Measurements from ENCODE around the gene LCE3A.
"Not testable (repeated sequence)": the region's sequence is repeated elsewhere in the genome, so short reads cannot be mapped to it uniquely, and the experiment has no call there.

Gene LCE3A, protein sequence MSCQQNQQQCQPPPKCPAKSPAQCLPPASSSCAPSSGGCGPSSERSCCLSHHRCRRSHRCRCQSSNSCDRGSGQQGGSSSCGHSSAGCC

DNA sequence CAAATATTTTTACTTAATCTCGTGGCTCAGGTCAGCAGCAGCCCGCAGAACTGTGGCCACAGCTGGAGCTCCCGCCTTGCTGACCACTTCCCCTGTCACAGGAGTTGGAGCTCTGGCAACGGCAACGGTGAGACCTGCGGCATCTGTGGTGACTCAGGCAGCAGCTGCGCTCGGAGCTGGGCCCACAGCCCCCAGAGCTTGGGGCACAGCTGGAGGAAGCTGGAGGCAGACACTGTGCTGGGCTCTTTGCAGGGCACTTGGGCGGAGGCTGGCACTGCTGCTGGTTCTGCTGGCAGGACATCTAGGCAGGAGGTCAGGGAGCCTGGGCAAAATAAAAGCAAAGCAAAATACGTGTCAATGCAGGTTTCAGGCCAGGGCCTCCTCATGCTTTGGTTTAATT lies at the start of gene LCE3A:
LCE3A (minus strand) TSS at position 301 of the 400 bp plus-strand sequence; CDS start at position 301, 0 bp downstream.
- DNase-seq = no peak

DNA sequence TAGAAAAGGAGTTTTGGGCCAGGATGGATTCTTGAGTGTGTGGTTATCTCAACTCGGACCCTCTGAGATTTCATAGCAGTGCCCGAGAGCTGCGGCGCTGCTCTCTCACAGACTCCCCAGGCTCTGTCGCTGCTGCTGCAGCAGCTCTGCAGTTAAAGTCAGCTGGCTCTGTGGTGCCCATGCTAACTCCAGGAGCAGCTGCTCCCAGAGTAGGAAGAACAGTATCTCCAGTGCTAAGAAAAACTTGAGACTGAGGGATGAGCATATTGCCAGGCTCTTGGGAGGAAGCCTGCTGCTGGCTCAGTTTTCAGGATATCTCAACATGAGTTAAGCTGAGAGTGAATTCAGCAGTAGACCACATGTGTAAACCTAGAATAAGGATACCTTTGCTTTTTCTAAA lies 44.7 kb upstream of the LCE3A start:
- DNase-seq = no peak

DNA sequence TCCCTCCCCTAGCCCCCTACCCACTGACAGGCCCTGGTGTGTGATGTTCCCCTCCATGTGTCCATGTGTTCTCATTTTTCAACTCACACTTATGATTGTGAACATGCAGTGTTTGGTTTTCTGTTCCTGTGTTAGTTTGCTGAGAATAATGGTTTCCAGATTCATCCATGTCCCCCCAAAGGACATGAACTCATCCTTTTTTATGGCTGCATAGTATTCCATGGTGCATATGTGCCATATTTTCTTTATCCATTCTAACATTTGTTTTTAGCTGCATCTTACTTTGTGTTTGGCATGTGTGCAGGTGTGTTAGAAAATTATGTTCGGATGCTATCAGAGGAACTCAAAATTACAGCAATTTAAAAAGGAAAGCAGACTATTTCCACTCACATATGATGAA lies 43.3 kb upstream of the LCE3A start:
- DNase-seq = not testable (repeated sequence)

DNA sequence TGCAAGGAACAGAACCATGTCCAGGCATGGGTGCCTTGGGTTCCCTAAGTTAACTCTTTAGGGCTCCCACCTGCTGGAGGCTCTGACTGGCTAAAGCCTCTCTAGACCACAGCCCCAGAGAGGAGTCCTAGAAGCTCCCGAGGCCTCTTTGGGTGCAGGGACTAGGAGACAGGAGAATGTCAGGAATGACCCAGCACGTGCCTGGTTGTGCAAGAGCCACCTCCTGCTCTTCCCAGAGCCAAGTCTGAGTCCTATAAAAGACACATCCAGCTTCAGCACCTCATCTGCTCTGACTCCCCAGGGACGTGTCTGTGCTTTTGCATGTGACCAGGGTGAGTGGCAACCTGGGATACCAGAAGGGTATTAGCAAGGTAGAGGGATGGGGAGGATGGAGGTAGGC lies 40.2 kb upstream of the LCE3A start, which contains the start of gene LCE2D:
LCE2D (plus strand) TSS at position 283 of the 400 bp plus-strand sequence. CDS start 726 bp downstream, outside the sequence.
- DNase-seq = no peak

GRCh38 chr1:152658649-152659048 lies 35.7 kb upstream of the LCE3A start:
- no peak for DNase-seq

DNA sequence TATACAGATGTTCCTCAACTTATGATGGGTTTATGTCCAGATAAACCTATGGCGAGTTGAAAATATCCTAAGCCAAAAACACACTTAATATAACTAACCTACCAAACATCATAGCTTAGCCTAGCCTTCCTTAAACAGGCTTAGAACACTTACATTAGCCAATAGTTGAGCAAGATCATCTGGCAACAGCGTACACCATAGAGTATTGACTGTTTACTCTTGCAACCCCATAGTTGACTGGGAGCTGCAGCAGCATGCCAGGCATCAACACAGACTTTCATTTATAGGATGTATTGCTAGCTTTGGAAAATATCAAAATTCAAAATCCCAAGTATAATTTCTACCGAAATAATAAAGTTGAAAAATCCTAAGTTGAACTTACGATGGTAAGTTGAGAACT lies 34.8 kb upstream of the LCE3A start:
- no peak for DNase-seq

- no peak for DNase-seq
Observed at GRCh38 chr1:152656459-152656858, 33.6 kb upstream of the LCE3A start.

- peak; percentile 76 for DNase-seq
Observed at GRCh38 chr1:152654110-152654509, 31.2 kb upstream of the LCE3A start.

DNA sequence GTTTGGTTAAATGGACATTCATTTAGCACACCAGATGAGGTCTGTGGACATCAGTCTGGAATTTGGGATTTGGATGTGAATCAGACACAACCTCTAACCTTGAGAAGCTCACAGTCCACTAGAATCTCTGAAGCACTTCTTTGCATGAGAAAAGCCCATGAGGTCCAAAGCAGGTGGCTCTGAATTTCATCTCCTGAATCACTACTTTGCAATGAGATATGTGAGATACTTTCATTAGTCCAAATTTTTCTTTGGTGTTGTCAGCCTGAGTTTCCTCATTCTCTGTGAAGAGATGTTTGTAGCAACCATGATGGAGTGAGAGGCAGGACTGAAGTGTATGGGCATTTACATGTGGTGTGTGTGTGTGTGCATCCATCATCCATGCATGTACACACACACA lies 23.8 kb upstream of the LCE3A start:
- DNase-seq = no peak

GRCh38 chr1:152645146-152645545 lies 22.2 kb upstream of the LCE3A start:
- DNase-seq = no peak

DNA sequence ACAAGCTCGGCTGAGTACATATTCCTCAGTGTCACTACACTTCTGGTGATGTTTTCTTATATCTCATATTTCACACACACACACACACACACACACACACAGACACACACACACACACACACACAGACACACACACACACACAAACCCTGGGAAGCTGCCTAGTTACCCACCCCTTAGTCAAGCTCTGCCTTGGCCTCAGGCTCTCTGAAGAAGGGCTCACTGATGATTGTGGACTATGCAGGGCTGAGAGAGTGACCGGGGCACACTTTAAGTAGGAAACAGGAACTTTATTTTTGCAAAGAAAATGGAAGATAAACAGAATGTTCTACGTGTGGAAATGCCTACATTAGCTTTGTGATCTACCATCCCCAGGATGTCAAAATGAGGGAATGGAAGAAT lies 21.0 kb upstream of the LCE3A start:
- no peak for DNase-seq

- no peak for DNase-seq
Observed at GRCh38 chr1:152640351-152640750, 17.4 kb upstream of the LCE3A start.

- no peak for DNase-seq
Observed at GRCh38 chr1:152630596-152630995, 7.7 kb upstream of the LCE3A start.

- DNase-seq = no peak
Observed at GRCh38 chr1:152626744-152627143, 3.8 kb upstream of the LCE3A start.

DNA sequence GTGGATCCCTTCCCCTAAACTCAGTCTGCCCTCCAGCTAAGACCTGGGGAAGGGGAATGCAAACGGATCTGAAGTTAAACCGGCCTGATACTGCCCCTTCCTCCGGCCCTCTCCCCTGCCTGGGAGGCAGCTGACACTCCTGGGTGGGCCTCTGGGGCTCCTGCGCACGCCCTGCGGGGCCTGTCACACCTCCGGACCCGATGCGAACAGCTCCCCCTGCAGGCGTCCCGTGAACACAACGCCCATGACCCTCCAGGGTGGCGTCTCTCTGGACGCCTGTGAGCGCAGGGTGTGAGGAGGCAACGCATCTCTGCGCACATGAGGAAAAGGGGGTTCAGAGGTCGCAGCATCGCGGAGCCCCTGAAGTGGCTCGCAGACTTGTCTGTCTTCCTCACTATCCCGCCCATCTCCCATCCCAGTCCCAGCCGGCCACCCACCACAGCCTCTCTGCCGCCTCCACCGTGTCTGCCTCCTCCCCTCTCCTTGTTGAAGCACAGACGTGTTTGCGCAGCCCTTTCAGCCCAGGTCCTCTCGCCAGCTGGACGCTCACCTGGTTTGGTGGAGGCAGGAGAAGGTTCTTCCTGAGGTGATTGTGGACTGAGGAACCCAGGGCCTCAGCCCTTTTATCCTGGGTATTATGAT lies 421 bp upstream of the LCE3A start:
- DNase-seq = peak; percentile 67

DNA sequence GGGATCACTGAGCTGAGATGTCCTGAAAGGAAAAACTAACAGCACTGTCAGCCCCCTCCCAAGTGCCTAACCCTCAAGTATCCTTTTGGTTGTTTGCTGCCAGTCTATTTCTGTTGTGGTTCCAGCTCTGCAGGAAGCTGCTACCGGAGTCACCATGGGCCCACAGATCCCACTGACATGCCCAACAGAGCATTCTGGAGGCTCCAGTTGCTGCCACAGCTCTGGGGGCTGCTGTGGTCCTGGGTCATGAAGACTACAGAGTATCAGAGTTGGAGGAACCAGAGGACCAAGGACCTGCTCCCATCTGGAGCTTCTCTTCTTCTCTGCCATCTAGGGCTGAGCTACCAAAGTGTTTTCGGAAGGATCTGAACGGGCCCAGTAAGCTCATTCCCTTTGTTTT lies 910 bp downstream of the LCE3A start:
- no peak for DNase-seq

- no peak for DNase-seq
Observed at GRCh38 chr1:152613511-152613910, 9.4 kb downstream of the LCE3A start, which contains the start of gene LCE3B. Gene LCE3B, plus strand, starts transcription at chr1:152613811. Its CDS starts 0 bp downstream, at chr1:152613811.

DNA sequence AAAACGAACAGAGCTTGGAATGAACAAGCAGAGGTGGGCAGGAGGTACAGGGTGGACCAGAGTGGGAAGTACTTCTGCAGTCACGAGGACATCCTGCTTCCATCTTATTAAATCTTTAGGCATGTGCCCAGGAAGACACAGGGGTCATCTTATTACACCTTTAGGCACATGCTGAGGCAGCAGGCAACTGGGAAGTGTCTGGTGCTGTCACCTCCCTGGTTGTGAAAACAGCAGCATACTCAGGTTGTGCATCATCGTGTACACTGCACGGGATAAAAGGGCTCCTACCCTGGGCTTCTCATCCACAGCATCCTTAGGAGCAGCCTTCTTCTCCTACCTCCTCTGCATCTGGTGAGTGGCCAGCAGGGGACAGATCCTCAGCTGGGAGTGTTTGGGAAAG lies 23.0 kb downstream of the LCE3A start, which contains the start of gene LCE3C:
LCE3C (plus strand) TSS at position 301 of the 400 bp plus-strand sequence. CDS start 498 bp downstream, outside the sequence.
- no peak for DNase-seq

- DNase-seq = no peak
Observed at GRCh38 chr1:152596986-152597385, 25.9 kb downstream of the LCE3A start.

DNA sequence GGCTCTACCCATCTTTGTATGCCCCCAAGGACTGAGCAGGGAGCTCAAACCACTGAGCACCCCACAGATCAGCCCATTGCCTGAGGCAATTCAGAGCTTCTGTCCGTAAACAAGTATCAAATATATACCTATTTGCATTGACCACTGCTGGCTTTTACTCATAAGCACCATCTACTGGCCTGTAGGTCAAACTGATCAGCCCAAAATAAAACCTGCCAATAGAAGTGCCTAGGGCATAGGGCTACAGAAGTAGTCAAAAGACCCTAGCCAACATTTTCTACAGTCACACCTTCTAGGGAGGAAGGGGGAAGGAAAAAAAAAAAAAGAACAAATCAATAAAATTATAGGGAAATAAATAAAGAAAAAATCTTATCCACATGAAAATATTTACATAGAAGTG lies 37.3 kb downstream of the LCE3A start:
- DNase-seq = no peak

DNA sequence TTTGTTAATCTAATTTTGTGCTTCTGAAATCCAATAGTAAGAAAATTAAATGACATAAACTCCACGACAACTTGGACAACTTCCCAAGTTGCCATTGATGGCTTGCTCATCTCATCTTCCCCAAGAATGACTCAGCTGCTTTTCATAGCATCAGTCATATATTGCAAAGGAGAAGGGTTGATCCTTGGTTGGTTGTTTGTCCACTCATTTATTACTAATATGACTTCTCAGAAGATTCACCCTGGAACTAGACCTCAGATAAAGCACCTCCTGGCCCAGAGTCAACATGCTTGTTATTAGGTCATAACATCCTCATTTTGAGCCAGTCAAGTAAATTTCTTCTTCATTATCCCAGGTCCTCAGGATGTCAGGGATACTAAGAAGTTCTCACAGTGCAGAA lies 40.3 kb downstream of the LCE3A start:
- DNase-seq = no peak

DNA sequence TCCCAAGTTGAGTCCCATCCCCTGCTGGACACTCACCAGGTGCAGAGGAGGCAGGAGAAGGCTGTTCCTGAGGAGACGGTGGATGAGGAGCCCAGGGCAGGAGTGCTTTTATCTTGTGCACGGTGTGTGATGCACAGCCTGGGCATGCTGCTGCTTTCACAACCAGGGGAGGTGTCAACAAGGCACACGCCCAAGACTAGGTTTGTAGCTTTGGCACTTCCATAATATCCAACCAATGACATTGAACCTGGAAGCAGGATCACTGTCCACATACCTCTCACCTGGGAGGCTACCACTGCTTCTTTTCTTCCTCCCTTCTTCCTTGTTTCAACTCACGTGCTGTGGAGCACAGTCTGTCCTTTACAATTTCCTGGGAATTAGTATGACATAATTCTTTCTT lies 42.5 kb downstream of the LCE3A start, which contains the start of gene LCE3D:
LCE3D (minus strand) TSS at position 84 of the 400 bp plus-strand sequence. CDS start 580 bp downstream, outside the sequence.
- no peak for DNase-seq

DNA sequence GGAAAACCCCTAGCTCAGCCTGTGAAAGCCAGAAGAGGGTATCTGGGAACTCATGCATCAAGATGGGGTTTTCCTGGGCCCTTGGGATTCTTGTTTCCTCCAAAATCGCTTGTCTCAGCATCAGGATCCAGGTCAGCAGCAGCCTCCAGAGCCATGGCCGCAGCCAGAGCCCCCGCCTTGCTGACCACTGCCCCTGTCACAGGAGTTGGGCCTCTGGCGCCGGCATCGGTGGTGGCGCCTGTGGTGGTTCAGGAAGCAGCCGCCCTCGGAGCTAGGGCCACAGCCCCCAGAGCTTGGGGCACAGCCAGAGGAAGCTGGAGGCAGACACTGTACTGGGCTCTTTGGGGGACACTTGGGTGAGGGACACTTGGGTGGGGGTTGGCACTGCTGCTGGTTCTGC lies 43.4 kb downstream of the LCE3A start:
- not testable (repeated sequence) for DNase-seq

DNA sequence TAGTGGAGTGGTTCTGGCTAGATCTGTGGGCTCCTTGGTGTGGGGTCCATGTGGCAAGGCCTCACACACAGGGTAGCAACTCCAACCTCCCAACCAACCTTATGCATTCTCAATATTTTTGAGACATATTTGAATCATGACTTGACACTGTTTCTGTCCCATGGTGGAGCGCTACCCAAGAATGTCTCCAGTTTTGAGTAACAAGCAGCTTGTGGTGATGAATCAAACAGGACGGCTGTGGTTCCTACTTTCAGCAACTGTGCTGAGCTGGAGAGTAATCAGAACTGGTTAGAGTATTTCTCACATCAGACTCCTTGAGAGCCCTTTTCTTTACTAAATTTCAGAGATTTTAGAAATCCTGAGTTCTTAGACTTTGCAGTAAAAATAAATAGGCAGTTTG lies 45.7 kb downstream of the LCE3A start:
- DNase-seq = no peak

Measured in activated CD8-positive, alpha-beta memory T cell treated with anti-CD3 and anti-CD28 coated beads, Interleukin-2, amount 50 U/mL, for 48 hours (primary cell).